ENCODE data around the gene PPA2.
"Not testable (repeated sequence)": the region's sequence is repeated elsewhere in the genome, so short reads cannot be mapped to it uniquely, and the experiment has no call there.

The PPA2 gene

GRCh38 chr4:105426187-105426897 is 47.5 kb downstream of the PPA2 start:
- H3K9ac ChIP-seq (ENCODE audit: low read length) = no peak overlapping the region
- no peaks in the 10 kb centered on the region for H3K4me1 ChIP-seq (ENCODE audit: insufficient read depth, low read length)
- H3K4me3 ChIP-seq (ENCODE audit: low read depth in 1 of 2, low read length in 2 of 2) = no peak overlapping the region
- H3K27ac ChIP-seq (ENCODE audit: low read depth, low read length) = no peak overlapping the region
- H3K9me3 ChIP-seq (ENCODE audit: low read length) = no peaks in the 10 kb centered on the region
- no peaks in the 10 kb centered on the region for H3K27me3 ChIP-seq (ENCODE audit: control insufficient read depth in 1 of 2, insufficient read depth in 2 of 2, low read length in 2 of 2)
- H3K36me3 ChIP-seq (ENCODE audit: insufficient read depth, low read length) = peaks cover 6% of the 10 kb centered on the region

GRCh38 chr4:105422207-105422920 is 51.5 kb downstream of the PPA2 start:
- Histone ChIP-seq H3K27ac (ENCODE audit: low read depth, low read length) (no peak overlapping the region), H3K4me1 (ENCODE audit: insufficient read depth, low read length) (no peaks in the 10 kb centered on the region), H3K36me3 (ENCODE audit: insufficient read depth, low read length) (no peaks in the 10 kb centered on the region), H3K4me3 (ENCODE audit: low read depth in 1 of 2, low read length in 2 of 2) (no peak overlapping the region), H3K27me3 (ENCODE audit: control insufficient read depth in 1 of 2, insufficient read depth in 2 of 2, low read length in 2 of 2) (no peaks in the 10 kb centered on the region), H3K9me3 (ENCODE audit: low read length) (no peaks in the 10 kb centered on the region), H3K9ac (ENCODE audit: low read length) (no peak overlapping the region)

GRCh38 chr4:105417624-105418023 is 56.2 kb downstream of the PPA2 start:
- Histone ChIP-seq H3K9me3 (ENCODE audit: low read length) (no peaks in the 10 kb centered on the region), H3K27ac (ENCODE audit: low read depth, low read length) (no peak overlapping the region), H3K4me1 (ENCODE audit: insufficient read depth, low read length) (no peaks in the 10 kb centered on the region), H3K27me3 (ENCODE audit: control insufficient read depth in 1 of 2, insufficient read depth in 2 of 2, low read length in 2 of 2) (no peaks in the 10 kb centered on the region), H3K9ac (ENCODE audit: low read length) (no peak overlapping the region), H3K36me3 (ENCODE audit: insufficient read depth, low read length) (no peaks in the 10 kb centered on the region), H3K4me3 (ENCODE audit: low read depth in 1 of 2, low read length in 2 of 2) (no peak overlapping the region)

GRCh38 chr4:105415281-105415744 is 58.5 kb downstream of the PPA2 start:
- no peaks in the 10 kb centered on the region for H3K9me3 ChIP-seq (ENCODE audit: low read length)
- no peak overlapping the region for H3K27ac ChIP-seq (ENCODE audit: low read depth, low read length)
- H3K4me3 ChIP-seq (ENCODE audit: low read depth in 1 of 2, low read length in 2 of 2) = no peak overlapping the region
- H3K4me1 ChIP-seq (ENCODE audit: insufficient read depth, low read length) = no peaks in the 10 kb centered on the region
- no peaks in the 10 kb centered on the region for H3K36me3 ChIP-seq (ENCODE audit: insufficient read depth, low read length)
- H3K9ac ChIP-seq (ENCODE audit: low read length) = no peak overlapping the region
- H3K27me3 ChIP-seq (ENCODE audit: control insufficient read depth in 1 of 2, insufficient read depth in 2 of 2, low read length in 2 of 2) = no peaks in the 10 kb centered on the region

GRCh38 chr4:105414316-105414715 is 59.5 kb downstream of the PPA2 start:
- H3K4me1 ChIP-seq (ENCODE audit: insufficient read depth, low read length) = no peaks in the 10 kb centered on the region

GRCh38 chr4:105409135-105409534 is 64.7 kb downstream of the PPA2 start:
- H3K27me3 ChIP-seq (ENCODE audit: control insufficient read depth in 1 of 2, insufficient read depth in 2 of 2, low read length in 2 of 2); H3K4me3 ChIP-seq (ENCODE audit: low read depth in 1 of 2, low read length in 2 of 2); H3K9ac ChIP-seq (ENCODE audit: low read length); H3K36me3 ChIP-seq (ENCODE audit: insufficient read depth, low read length); H3K9me3 ChIP-seq (ENCODE audit: low read length); H3K4me1 ChIP-seq (ENCODE audit: insufficient read depth, low read length); H3K27ac ChIP-seq (ENCODE audit: low read depth, low read length): not testable (repeated sequence)

More at GRCh38 chr4:105414316-105414715, 59.5 kb downstream of the PPA2 start:
- no peaks in the 10 kb centered on the region for H3K27me3 ChIP-seq (ENCODE audit: control insufficient read depth in 1 of 2, insufficient read depth in 2 of 2, low read length in 2 of 2)
- H3K9ac ChIP-seq (ENCODE audit: low read length) = no peak overlapping the region
- no peak overlapping the region for H3K27ac ChIP-seq (ENCODE audit: low read depth, low read length)
- no peaks in the 10 kb centered on the region for H3K9me3 ChIP-seq (ENCODE audit: low read length)
- H3K4me3 ChIP-seq (ENCODE audit: low read depth in 1 of 2, low read length in 2 of 2) = no peak overlapping the region
- H3K36me3 ChIP-seq (ENCODE audit: insufficient read depth, low read length) = no peaks in the 10 kb centered on the region

- no peak overlapping the region for H3K27ac ChIP-seq (ENCODE audit: low read depth, low read length)
- H3K9me3 ChIP-seq (ENCODE audit: low read length) = no peaks in the 10 kb centered on the region
- H3K4me1 ChIP-seq (ENCODE audit: insufficient read depth, low read length) = no peaks in the 10 kb centered on the region
- no peaks in the 10 kb centered on the region for H3K27me3 ChIP-seq (ENCODE audit: control insufficient read depth in 1 of 2, insufficient read depth in 2 of 2, low read length in 2 of 2)
- H3K9ac ChIP-seq (ENCODE audit: low read length) = no peak overlapping the region
- H3K4me3 ChIP-seq (ENCODE audit: low read depth in 1 of 2, low read length in 2 of 2) = no peak overlapping the region
- no peaks in the 10 kb centered on the region for H3K36me3 ChIP-seq (ENCODE audit: insufficient read depth, low read length)
These were observed 72.8 kb downstream of the PPA2 start for GRCh38 chr4:105400901-105401677.

GRCh38 chr4:105399532-105400161 is 74.2 kb downstream of the PPA2 start:
- no peaks in the 10 kb centered on the region for H3K9me3 ChIP-seq (ENCODE audit: low read length)
- no peaks in the 10 kb centered on the region for H3K4me1 ChIP-seq (ENCODE audit: insufficient read depth, low read length)
- no peaks in the 10 kb centered on the region for H3K36me3 ChIP-seq (ENCODE audit: insufficient read depth, low read length)
- H3K27me3 ChIP-seq (ENCODE audit: control insufficient read depth in 1 of 2, insufficient read depth in 2 of 2, low read length in 2 of 2) = no peaks in the 10 kb centered on the region
- H3K4me3 ChIP-seq (ENCODE audit: low read depth in 1 of 2, low read length in 2 of 2) = no peak overlapping the region
- H3K27ac ChIP-seq (ENCODE audit: low read depth, low read length) = no peak overlapping the region
- H3K9ac ChIP-seq (ENCODE audit: low read length) = no peak overlapping the region

- no peaks in the 10 kb centered on the region for H3K9me3 ChIP-seq (ENCODE audit: low read length)
- H3K4me1 ChIP-seq (ENCODE audit: insufficient read depth, low read length) = no peaks in the 10 kb centered on the region
- H3K36me3 ChIP-seq (ENCODE audit: insufficient read depth, low read length) = no peaks in the 10 kb centered on the region
- H3K27ac ChIP-seq (ENCODE audit: low read depth, low read length) = no peak overlapping the region
- no peak overlapping the region for H3K9ac ChIP-seq (ENCODE audit: low read length)
- no peak overlapping the region for H3K4me3 ChIP-seq (ENCODE audit: low read depth in 1 of 2, low read length in 2 of 2)
- H3K27me3 ChIP-seq (ENCODE audit: control insufficient read depth in 1 of 2, insufficient read depth in 2 of 2, low read length in 2 of 2) = no peaks in the 10 kb centered on the region
These were observed 81.0 kb downstream of the PPA2 start for GRCh38 chr4:105392858-105393257.

- H3K4me1 ChIP-seq (ENCODE audit: insufficient read depth, low read length) = no peaks in the 10 kb centered on the region
- no peak overlapping the region for H3K4me3 ChIP-seq (ENCODE audit: low read depth in 1 of 2, low read length in 2 of 2)
- peaks cover 9% of the 10 kb centered on the region for H3K36me3 ChIP-seq (ENCODE audit: insufficient read depth, low read length)
- no peaks in the 10 kb centered on the region for H3K9me3 ChIP-seq (ENCODE audit: low read length)
- no peak overlapping the region for H3K27ac ChIP-seq (ENCODE audit: low read depth, low read length)
- no peaks in the 10 kb centered on the region for H3K27me3 ChIP-seq (ENCODE audit: control insufficient read depth in 1 of 2, insufficient read depth in 2 of 2, low read length in 2 of 2)
- H3K9ac ChIP-seq (ENCODE audit: low read length) = no peak overlapping the region
These were observed 84.7 kb downstream of the PPA2 start for GRCh38 chr4:105389167-105389566.

- Histone ChIP-seq H3K9ac (ENCODE audit: low read length) (no peak overlapping the region), H3K4me3 (ENCODE audit: low read depth in 1 of 2, low read length in 2 of 2) (no peak overlapping the region), H3K27ac (ENCODE audit: low read depth, low read length) (no peak overlapping the region), H3K4me1 (ENCODE audit: insufficient read depth, low read length) (no peaks in the 10 kb centered on the region), H3K36me3 (ENCODE audit: insufficient read depth, low read length) (peaks cover 21% of the 10 kb centered on the region), H3K27me3 (ENCODE audit: control insufficient read depth in 1 of 2, insufficient read depth in 2 of 2, low read length in 2 of 2) (no peaks in the 10 kb centered on the region), H3K9me3 (ENCODE audit: low read length) (no peaks in the 10 kb centered on the region)
These were observed 86.4 kb downstream of the PPA2 start for GRCh38 chr4:105387466-105387865.

Data from muscle layer of colon (tissue), 2 donors.